ENCODE results near the gene UBE2L3.
"Not testable (repeated sequence)": the region's sequence is repeated elsewhere in the genome, so short reads cannot be mapped to it uniquely, and the experiment has no call there.

Gene UBE2L3

GRCh38 chr22:21567456-21568346, at the start of gene UBE2L3:
TSS of gene UBE2L3 (plus strand) at chr22:21567714. CDS start at chr22:21567745, 31 bp downstream.
- DNase-seq: peak; percentile 86

- DNase-seq: not testable (repeated sequence)
These were observed 40.6 kb upstream of the UBE2L3 start for GRCh38 chr22:21526705-21527500.

GRCh38 chr22:21531525-21531924, 36.0 kb upstream of the UBE2L3 start:
- DNase-seq: not testable (repeated sequence)

- DNase-seq: not testable (repeated sequence)
These were observed 34.5 kb upstream of the UBE2L3 start for GRCh38 chr22:21532863-21533648.

- not testable (repeated sequence) for DNase-seq
These were observed 27.7 kb upstream of the UBE2L3 start for GRCh38 chr22:21539862-21540261.

GRCh38 chr22:21544432-21545322, 22.8 kb upstream of the UBE2L3 start:
- DNase-seq: not testable (repeated sequence)

- DNase-seq: not testable (repeated sequence)
These were observed 18.0 kb upstream of the UBE2L3 start for GRCh38 chr22:21549558-21549957.

- not testable (repeated sequence) for DNase-seq
These were observed 17.4 kb upstream of the UBE2L3 start for GRCh38 chr22:21550008-21550677.

- DNase-seq: not testable (repeated sequence)
These were observed 16.9 kb upstream of the UBE2L3 start for GRCh38 chr22:21550678-21551047.

- DNase-seq: not testable (repeated sequence)
These were observed 16.2 kb upstream of the UBE2L3 start, which contains the start of gene RIMBP3C for GRCh38 chr22:21551361-21551760. TSS of gene RIMBP3C (minus strand) at chr22:21551461. CDS start at chr22:21550976, 485 bp downstream.

- not testable (repeated sequence) for DNase-seq
These were observed 8.0 kb upstream of the UBE2L3 start for GRCh38 chr22:21559345-21560125.

GRCh38 chr22:21560657-21561056, 6.9 kb upstream of the UBE2L3 start:
- DNase-seq: not testable (repeated sequence)

- no peak for DNase-seq
These were observed 3.6 kb upstream of the UBE2L3 start for GRCh38 chr22:21563912-21564311.

- DNase-seq: no peak
These were observed 3.1 kb upstream of the UBE2L3 start for GRCh38 chr22:21564411-21564810.

- peak; percentile 33 for DNase-seq
These were observed 997 bp downstream of the UBE2L3 start for GRCh38 chr22:21568347-21569075.

- not testable (repeated sequence) for DNase-seq
These were observed 1.5 kb downstream of the UBE2L3 start for GRCh38 chr22:21569076-21569427.

GRCh38 chr22:21569459-21570170, 2.1 kb downstream of the UBE2L3 start:
- DNase-seq: no peak

- no peak for DNase-seq
These were observed 2.9 kb downstream of the UBE2L3 start for GRCh38 chr22:21570398-21570797.

- no peak for DNase-seq
These were observed 4.2 kb downstream of the UBE2L3 start for GRCh38 chr22:21571679-21572078.

Measured in CD4-positive, alpha-beta T cell treated with Interleukin-17A for 1 hour (primary cell).